ENCODE measurements around the gene DGKH. TPM values are rescaled to one million over a fixed set of nuclear protein-coding genes. Genes with fewer than 3 reads are reported as not detected.

Gene DGKH
- total RNA-seq, 2 experiments from 2014 or later, result 6.0 TPM

DNA sequence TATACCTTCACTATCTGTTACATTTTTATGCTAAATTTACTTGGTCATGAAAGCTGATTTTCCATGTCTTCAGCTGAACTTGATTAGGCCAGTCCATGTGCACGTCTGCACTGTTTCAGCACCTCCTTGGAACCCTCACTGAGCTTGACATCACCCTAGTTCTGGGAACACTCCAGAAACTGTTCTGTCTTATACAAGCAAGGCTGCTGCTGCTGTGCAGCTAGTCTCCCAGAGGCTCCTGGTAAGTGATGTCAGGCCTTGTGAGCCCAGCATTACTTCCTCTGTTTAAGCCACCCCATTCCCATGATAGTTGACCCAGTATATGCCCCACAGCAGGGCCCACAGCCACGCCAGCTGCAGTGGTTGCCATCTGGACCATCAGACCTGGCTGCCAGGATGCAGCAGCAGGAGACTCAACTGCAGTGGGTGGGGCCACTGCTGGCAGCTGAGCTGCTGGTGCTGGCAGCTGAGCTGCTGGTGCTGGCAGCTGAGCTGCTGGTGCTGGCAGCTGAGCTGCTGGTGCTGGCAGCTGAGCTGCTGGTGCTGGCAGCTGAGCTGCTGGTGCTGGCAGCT, 133.0 kb downstream of the DGKH start:
- intact Hi-C loops (cut with DNase I, micrococcal nuclease), result no loop called here
- H3K27me3 Mint-ChIP-seq, result no peaks in the 10 kb centered on the region
- no peaks in the 10 kb centered on the region for H3K9me3 Mint-ChIP-seq
- H3K27me3 ChIP-seq (ENCODE audit: control insufficient read depth in 1 of 2, insufficient read depth in 2 of 2, low read length in 2 of 2), result no peaks in the 10 kb centered on the region
- ATAC-seq (ENCODE audit: poor library complexity) (no peak), DNase-seq (peak in 2 of 14 experiments; percentile 6 to 19)
- no peaks in the 10 kb centered on the region for H3K4me1 ChIP-seq (ENCODE audit: insufficient read depth, low read length)
- peaks cover 19% of the 10 kb centered on the region for H3K4me1 Mint-ChIP-seq (ENCODE audit: low read depth)
- no peaks in the 10 kb centered on the region for H3K36me3 ChIP-seq (ENCODE audit: insufficient read depth, low read length)
- peak overlapping the region; percentile 34 for H3K4me3 Mint-ChIP-seq
- TF ChIP-seq, protein P1, sequence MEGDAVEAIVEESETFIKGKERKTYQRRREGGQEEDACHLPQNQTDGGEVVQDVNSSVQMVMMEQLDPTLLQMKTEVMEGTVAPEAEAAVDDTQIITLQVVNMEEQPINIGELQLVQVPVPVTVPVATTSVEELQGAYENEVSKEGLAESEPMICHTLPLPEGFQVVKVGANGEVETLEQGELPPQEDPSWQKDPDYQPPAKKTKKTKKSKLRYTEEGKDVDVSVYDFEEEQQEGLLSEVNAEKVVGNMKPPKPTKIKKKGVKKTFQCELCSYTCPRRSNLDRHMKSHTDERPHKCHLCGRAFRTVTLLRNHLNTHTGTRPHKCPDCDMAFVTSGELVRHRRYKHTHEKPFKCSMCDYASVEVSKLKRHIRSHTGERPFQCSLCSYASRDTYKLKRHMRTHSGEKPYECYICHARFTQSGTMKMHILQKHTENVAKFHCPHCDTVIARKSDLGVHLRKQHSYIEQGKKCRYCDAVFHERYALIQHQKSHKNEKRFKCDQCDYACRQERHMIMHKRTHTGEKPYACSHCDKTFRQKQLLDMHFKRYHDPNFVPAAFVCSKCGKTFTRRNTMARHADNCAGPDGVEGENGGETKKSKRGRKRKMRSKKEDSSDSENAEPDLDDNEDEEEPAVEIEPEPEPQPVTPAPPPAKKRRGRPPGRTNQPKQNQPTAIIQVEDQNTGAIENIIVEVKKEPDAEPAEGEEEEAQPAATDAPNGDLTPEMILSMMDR (IDR thresholded peaks at IDR 0.05), result no peak
- H3K27ac Mint-ChIP-seq, result peak overlapping the region; percentile 51
- no peaks in the 10 kb centered on the region for H3K9me3 ChIP-seq (ENCODE audit: control insufficient read depth in 1 of 2, insufficient read depth in 1 of 2, low read length in 2 of 2)
- no peak overlapping the region for H3K4me3 ChIP-seq (ENCODE audit: low read length)
- CTCF ChIA-PET, result interaction anchor here (0.6 kb wide), 1 partner anchor 150 kb away, joined by 3 read pairs; no protein-coding TSS in a partner anchor
- POLR2A ChIA-PET, result no interaction called here
- H3K27ac ChIP-seq (ENCODE audit: low read depth in 1 of 2, low read length in 2 of 2), result no peak overlapping the region
- peaks cover 19% of the 10 kb centered on the region for H3K36me3 Mint-ChIP-seq (ENCODE audit: low read depth)

DNA sequence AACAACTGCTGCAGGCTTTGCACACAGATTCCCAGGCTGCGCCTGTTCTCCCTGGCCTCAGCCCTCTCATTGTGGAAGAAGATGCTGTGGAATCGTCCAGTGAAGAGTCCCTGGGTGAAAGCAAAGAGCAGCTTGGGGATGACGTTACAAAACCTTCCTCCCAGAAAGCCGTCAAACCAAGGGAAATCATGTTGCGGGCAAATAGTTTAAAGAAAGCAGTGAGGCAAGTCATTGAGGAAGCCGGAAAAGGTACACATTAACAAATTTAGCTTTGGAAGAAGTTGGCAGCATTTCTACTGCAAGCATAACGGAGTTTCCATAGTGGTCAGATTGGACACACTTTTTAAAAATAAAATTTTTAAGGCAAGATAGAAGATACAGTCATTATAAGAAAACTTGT, 140.6 kb downstream of the DGKH start:
- H3K4me3 Mint-ChIP-seq, result no peak overlapping the region
- no peaks in the 10 kb centered on the region for H3K9me3 Mint-ChIP-seq
- Histone ChIP-seq H3K36me3 (ENCODE audit: insufficient read depth, low read length) (peaks cover 10% of the 10 kb centered on the region), H3K4me1 (ENCODE audit: insufficient read depth, low read length) (no peaks in the 10 kb centered on the region), H3K27me3 (ENCODE audit: control insufficient read depth in 1 of 2, insufficient read depth in 2 of 2, low read length in 2 of 2) (no peaks in the 10 kb centered on the region), H3K4me3 (ENCODE audit: low read length) (no peak overlapping the region), H3K9me3 (ENCODE audit: control insufficient read depth in 1 of 2, insufficient read depth in 1 of 2, low read length in 2 of 2) (no peaks in the 10 kb centered on the region), H3K27ac (ENCODE audit: low read depth in 1 of 2, low read length in 2 of 2) (no peak overlapping the region)
- peaks cover 60% of the 10 kb centered on the region for H3K36me3 Mint-ChIP-seq (ENCODE audit: low read depth)
- H3K27me3 Mint-ChIP-seq, result no peaks in the 10 kb centered on the region
- H3K27ac Mint-ChIP-seq, result no peak overlapping the region
- ChIA-PET CTCF (no interaction called here), POLR2A (no interaction called here)
- intact Hi-C loops (cut with DNase I, micrococcal nuclease), result no loop called here
- DNase-seq, result no peak
- no peaks in the 10 kb centered on the region for H3K4me1 Mint-ChIP-seq (ENCODE audit: low read depth)
- no peak for ATAC-seq (ENCODE audit: poor library complexity)
- TF ChIP-seq, protein P1 (IDR thresholded peaks at IDR 0.05), result no peak

DNA sequence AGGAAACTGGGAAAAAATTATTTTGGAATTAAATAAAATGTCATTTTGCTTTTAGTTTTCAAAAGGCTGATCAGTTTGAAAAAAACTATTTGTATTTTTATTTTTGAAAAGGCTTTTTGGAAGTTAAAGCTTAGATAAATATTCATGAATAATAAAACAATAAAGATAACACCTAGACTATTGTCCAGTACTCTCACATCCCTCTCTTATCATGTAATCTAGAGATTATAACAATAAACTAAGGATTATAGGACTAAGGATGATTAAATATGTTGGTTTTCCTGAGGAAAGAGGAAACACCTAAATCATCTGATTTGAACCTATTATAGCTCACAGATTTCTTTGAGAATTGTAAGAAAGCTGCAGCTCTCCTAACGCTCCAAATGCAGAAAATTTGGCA, 142.1 kb downstream of the DGKH start:
- Histone ChIP-seq H3K9me3 (ENCODE audit: control insufficient read depth in 1 of 2, insufficient read depth in 1 of 2, low read length in 2 of 2) (no peaks in the 10 kb centered on the region), H3K27me3 (ENCODE audit: control insufficient read depth in 1 of 2, insufficient read depth in 2 of 2, low read length in 2 of 2) (no peaks in the 10 kb centered on the region), H3K4me3 (ENCODE audit: low read length) (no peak overlapping the region), H3K36me3 (ENCODE audit: insufficient read depth, low read length) (peaks cover 19% of the 10 kb centered on the region), H3K4me1 (ENCODE audit: insufficient read depth, low read length) (no peaks in the 10 kb centered on the region), H3K27ac (ENCODE audit: low read depth in 1 of 2, low read length in 2 of 2) (no peak overlapping the region)
- peaks cover 57% of the 10 kb centered on the region for H3K36me3 Mint-ChIP-seq (ENCODE audit: low read depth)
- CTCF ChIA-PET, result no interaction called here
- POLR2A ChIA-PET, result no interaction called here
- DNase-seq (no peak), ATAC-seq (ENCODE audit: poor library complexity) (no peak)
- no peak overlapping the region for H3K4me3 Mint-ChIP-seq
- H3K27ac Mint-ChIP-seq, result no peak overlapping the region
- TF ChIP-seq, protein P1 (IDR thresholded peaks at IDR 0.05), result no peak
- H3K27me3 Mint-ChIP-seq, result no peaks in the 10 kb centered on the region
- no peaks in the 10 kb centered on the region for H3K9me3 Mint-ChIP-seq
- intact Hi-C loops (cut with DNase I, micrococcal nuclease), result no loop called here
- H3K4me1 Mint-ChIP-seq (ENCODE audit: low read depth), result no peaks in the 10 kb centered on the region
